Endothelial cell of umbilical vein (primary cell): Measurements from ENCODE around the gene SETSIP. TPM values are rescaled to one million over a fixed set of nuclear protein-coding genes. Genes with fewer than 3 reads are reported as not detected.

ENCODE experiments used
- BruUV-seq: library from RNA; stranded (reverse); fragments of 400-500 nt; replicated peaks from 2 replicates; lab custom pipeline; 2021; lab: Mats Ljungman, UMichigan
- CTCF ChIA-PET: fragments of 300-600, 350-600 bp; sonication (Branson Sonifier 250); formaldehyde crosslinking; loops from one replicate; lab custom pipeline; 2021; ENCODE audit warnings: antibody characterized with exemption, inconsistent platforms; lab: Charles Lee
- POLR2A ChIA-PET: fragments of 300-600, 350-600 bp; sonication (Branson Sonifier 250); formaldehyde crosslinking; loops from one replicate; lab custom pipeline; 2021; ENCODE audit warnings: antibody characterized with exemption, inconsistent platforms; lab: Charles Lee
- DNase-seq: peaks from one replicate; pipeline ENCODE4 v3.0.0-alpha.2; 2011; ENCODE audit warnings: low read depth, low spot score
- FAIRE-seq: peaks from 2 replicates; lab custom pipeline; 2011; peaks lifted over from hg19 to GRCh38; lab: Jason Lieb, UNC
- H2AFZ ChIP-seq: 2 replicates; pipeline ENCODE4 v1.6.0; 2012; ENCODE audit warnings: low read depth, low read length, control low read depth, inconsistent platforms
- H3K27ac ChIP-seq: 2 replicates; pipeline ENCODE4 v1.5.1; 2011; ENCODE audit warnings: low read depth, mild to moderate bottlenecking, control low read depth, low read length, moderate library complexity; ENCODE audit not compliant: insufficient read depth
- H3K27me3 ChIP-seq, 2 experiments: 2 replicates each; pipeline versions ENCODE4 v1.6.0 to v1.6.1; 2011; ENCODE audit warnings: low read length in 2 of 2, mixed read lengths in 1 of 2; ENCODE audit not compliant: control insufficient read depth in 2 of 2, insufficient read depth in 2 of 2
- H3K36me3 ChIP-seq, 2 experiments: 2 replicates in 1 of 2; 3 replicates in 1 of 2; pipeline ENCODE4 v1.5.1; 2011; ENCODE audit warnings: low read length in 2 of 2, mild to moderate bottlenecking in 1 of 2, moderate library complexity in 1 of 2; ENCODE audit not compliant: control insufficient read depth in 2 of 2, insufficient read depth in 2 of 2; ENCODE audit errors: extremely low read depth in 1 of 2
- H3K4me1 ChIP-seq: 3 replicates; pipeline ENCODE4 v1.5.1; 2011; ENCODE audit warnings: mild to moderate bottlenecking, low read length; ENCODE audit not compliant: control insufficient read depth, insufficient read depth; ENCODE audit errors: extremely low read depth
- H3K4me2 ChIP-seq: 2 replicates; pipeline ENCODE4 v1.6.1; 2011; ENCODE audit warnings: low read length, control low read depth, mixed read lengths; ENCODE audit not compliant: insufficient read depth
- H3K4me3 ChIP-seq, 3 experiments: fragments of 200-600 bp in 1 of 3; sonication (generic), shearing (Covaris generic) in 1 of 3; replicated peaks in 1 of 3; 2 replicates each; pipeline ENCODE4 v1.5.1; 2011 to 2016; ENCODE audit warnings: control low read depth in 3 of 3, low read length in 3 of 3, mild to moderate bottlenecking in 2 of 3, inconsistent platforms in 1 of 3, low read depth in 1 of 3, moderate library complexity in 1 of 3; ENCODE audit not compliant: insufficient read depth in 1 of 3
- H3K79me2 ChIP-seq: 2 replicates; pipeline ENCODE4 v1.6.0; 2012; ENCODE audit warnings: low read length, inconsistent platforms; ENCODE audit not compliant: control insufficient read depth, insufficient read depth
- H3K9ac ChIP-seq: replicated peaks from 2 replicates; pipeline ENCODE3; 2011; ENCODE audit warnings: low read length, control low read depth; ENCODE audit not compliant: insufficient read depth; ENCODE audit errors: extremely low read depth
- H3K9me1 ChIP-seq: replicated peaks from 3 replicates; pipeline ENCODE4 v1.6.0; 2011; ENCODE audit warnings: mild to moderate bottlenecking, low read length; ENCODE audit not compliant: control insufficient read depth, insufficient read depth; ENCODE audit errors: extremely low read depth
- H3K9me3 ChIP-seq: replicated peaks from 2 replicates; pipeline ENCODE4 v1.5.1; 2012; ENCODE audit warnings: low read length, inconsistent platforms; ENCODE audit not compliant: control insufficient read depth, insufficient read depth
- H4K20me1 ChIP-seq: replicated peaks from 2 replicates; pipeline ENCODE3; 2011; ENCODE audit warnings: mild to moderate bottlenecking, low read length; ENCODE audit not compliant: control insufficient read depth, insufficient read depth; ENCODE audit errors: extremely low read depth
- CTCF ChIP-seq, 2 donors: IDR thresholded peaks; 1 replicate in 1 of 2; 2 replicates in 1 of 2; pipeline ENCODE4 v1.5.1; 2011; ENCODE audit warnings: low read length in 2 of 2, mild to moderate bottlenecking in 2 of 2, moderate library complexity in 2 of 2, control low read depth in 1 of 2, inconsistent platforms in 1 of 2, low read depth in 1 of 2; ENCODE audit not compliant: insufficient read depth in 1 of 2; ENCODE audit errors: extremely low read depth in 1 of 2
- EZH2 ChIP-seq: IDR thresholded peaks from 2 replicates; pipeline ENCODE4 v1.6.1; 2012; ENCODE audit warnings: borderline replicate concordance, low read depth, mild to moderate bottlenecking, moderate library complexity, low read length, inconsistent platforms; ENCODE audit not compliant: severe bottlenecking
- FOS ChIP-seq: IDR thresholded peaks from 2 replicates; pipeline ENCODE4 v1.6.1; 2011; ENCODE audit warnings: mild to moderate bottlenecking, low read length, moderate library complexity, borderline replicate concordance; ENCODE audit not compliant: insufficient read depth
- GATA2 ChIP-seq: IDR thresholded peaks from 2 replicates; pipeline ENCODE4 v1.7.0; 2011; ENCODE audit warnings: low read depth, mild to moderate bottlenecking, moderate library complexity, mixed read lengths, low read length; ENCODE audit not compliant: insufficient read length, insufficient read depth
- JUN ChIP-seq: IDR thresholded peaks from 2 replicates; pipeline ENCODE4 v1.6.1; 2011; ENCODE audit warnings: borderline replicate concordance, low read depth; ENCODE audit not compliant: insufficient read length, insufficient read depth
- MAX ChIP-seq: IDR thresholded peaks from 2 replicates; pipeline ENCODE4 v1.6.1; 2011; ENCODE audit not compliant: insufficient read depth, insufficient read length
- MYC ChIP-seq: IDR thresholded peaks from one replicate; pipeline ENCODE4 v1.6.1; 2011; ENCODE audit warnings: mild to moderate bottlenecking, low read depth, low read length
- POLR2A ChIP-seq: IDR thresholded peaks from 2 replicates; pipeline ENCODE4 v1.6.1; 2012; ENCODE audit warnings: low read depth, mild to moderate bottlenecking, control low read depth, low read length
- POLR2AphosphoS5 ChIP-seq: IDR thresholded peaks from 2 replicates; pipeline ENCODE4 v1.6.1; 2012; ENCODE audit warnings: low read depth, mild to moderate bottlenecking, control low read depth, low read length, moderate library complexity; ENCODE audit not compliant: insufficient read depth
- dilution Hi-C: fragments of 300-500 bp; cut with MboI; formaldehyde crosslinking; loops from one replicate; pipeline ENCODE4 v1.15.0; 2019; ENCODE audit warnings: low sequenced_read_pairs; ENCODE audit not compliant: extremely low pct_ligation_motif_present
- intact Hi-C: fragments of 100-400 bp; cut with micrococcal nuclease; formaldehyde crosslinking; loops from one replicate; pipeline ENCODE4 v1.10.0; 2022
- polyA plus RNA-seq, 4 experiments: library from polyadenylated mRNA; depleted of rRNA in 3 of 4; stranded (reverse) in 3 of 4; unstranded in 1 of 4; fragments of >200 nt; gene quantifications; 2 replicates each; pipeline versions ENCODE4 v1.2.1 to v1.2.3, GENCODE V29; 2011 to 2012; ENCODE audit warnings: missing spikeins in 1 of 4
- total RNA-seq: library from RNA; stranded (reverse); gene quantifications from 2 replicates; pipeline ENCODE4 v1.2.3, GENCODE V29; 2021

SETSIP gene
- total and polyA plus RNA-seq, 2 donors (not counting 3 experiments of a cell fraction or from before 2014, with no cell fraction given): not detected

GRCh38 chr1:92045766-92046495, 29.3 kb downstream of the SETSIP start:
- H3K9me1 ChIP-seq: no peaks in the 10 kb centered on the region
- POLR2A ChIA-PET: no interaction called here
- H3K36me3 ChIP-seq: no peaks in the 10 kb centered on the region
- peaks cover 8% of the 10 kb centered on the region for H3K4me1 ChIP-seq
- H3K27me3 ChIP-seq: no peaks in the 10 kb centered on the region
- CTCF ChIA-PET: interaction anchor here (0.8 to 1.1 kb wide), 2 partner anchors 9 to 36 kb away, joined by 3 to 4 read pairs; no protein-coding TSS in a partner anchor
- intact Hi-C loops: no loop called here
- H2AFZ ChIP-seq: no peak overlapping the region
- H3K4me3 ChIP-seq: no peak overlapping the region
- no peaks in the 10 kb centered on the region for H3K79me2 ChIP-seq
- H3K9ac ChIP-seq: no peak overlapping the region
- no peak overlapping the region for H3K4me2 ChIP-seq
- BruUV-seq: no TSS peak
- H3K9me3 ChIP-seq: no peaks in the 10 kb centered on the region
- FAIRE-seq: no peak
- H3K27ac ChIP-seq: no peak overlapping the region
- dilution Hi-C loops: no loop called here
- no peak for TF ChIP-seq JUN
- TF ChIP-seq FOS: no peak
- no peak for TF ChIP-seq POLR2A
- no peak for TF ChIP-seq MYC
- no peak for TF ChIP-seq POLR2AphosphoS5
- TF ChIP-seq EZH2: no peak
- no peak for TF ChIP-seq GATA2
- TF ChIP-seq CTCF (IDR thresholded peaks at IDR 0.05; ENCODE audit: extremely low read depth in 1 of 2, insufficient read depth in 1 of 2, low read depth in 1 of 2, low read length in 2 of 2): no peak
- TF ChIP-seq MAX: no peak
- no peaks in the 10 kb centered on the region for H4K20me1 ChIP-seq
- DNase-seq: no peak
